Measurements from ENCODE around the gene ZNF618.

The ZNF618 gene

DNA sequence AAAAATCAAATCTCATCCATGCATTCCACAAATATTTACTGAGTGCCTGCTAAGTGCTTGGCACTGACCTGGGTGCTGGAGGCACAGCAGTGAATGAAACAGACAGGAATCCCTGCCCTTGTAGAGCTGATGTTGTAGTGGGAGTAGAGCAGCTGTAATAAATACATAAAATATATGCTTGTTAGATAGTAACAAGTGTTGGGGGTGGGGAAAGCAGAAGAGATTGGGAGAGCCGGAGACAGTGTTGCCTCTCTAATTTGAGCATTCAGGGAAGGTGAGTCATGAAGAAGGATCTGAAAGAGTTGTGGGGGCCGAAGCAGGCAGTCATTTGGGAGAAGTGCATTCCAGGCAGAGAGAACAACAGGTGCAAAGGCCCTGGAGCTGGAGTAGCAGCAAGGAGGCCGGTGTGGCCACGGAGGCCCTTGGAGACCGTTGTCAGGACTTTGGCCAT, 97.9 kb downstream of the ZNF618 start:
- TF ChIP-seq, protein P1, sequence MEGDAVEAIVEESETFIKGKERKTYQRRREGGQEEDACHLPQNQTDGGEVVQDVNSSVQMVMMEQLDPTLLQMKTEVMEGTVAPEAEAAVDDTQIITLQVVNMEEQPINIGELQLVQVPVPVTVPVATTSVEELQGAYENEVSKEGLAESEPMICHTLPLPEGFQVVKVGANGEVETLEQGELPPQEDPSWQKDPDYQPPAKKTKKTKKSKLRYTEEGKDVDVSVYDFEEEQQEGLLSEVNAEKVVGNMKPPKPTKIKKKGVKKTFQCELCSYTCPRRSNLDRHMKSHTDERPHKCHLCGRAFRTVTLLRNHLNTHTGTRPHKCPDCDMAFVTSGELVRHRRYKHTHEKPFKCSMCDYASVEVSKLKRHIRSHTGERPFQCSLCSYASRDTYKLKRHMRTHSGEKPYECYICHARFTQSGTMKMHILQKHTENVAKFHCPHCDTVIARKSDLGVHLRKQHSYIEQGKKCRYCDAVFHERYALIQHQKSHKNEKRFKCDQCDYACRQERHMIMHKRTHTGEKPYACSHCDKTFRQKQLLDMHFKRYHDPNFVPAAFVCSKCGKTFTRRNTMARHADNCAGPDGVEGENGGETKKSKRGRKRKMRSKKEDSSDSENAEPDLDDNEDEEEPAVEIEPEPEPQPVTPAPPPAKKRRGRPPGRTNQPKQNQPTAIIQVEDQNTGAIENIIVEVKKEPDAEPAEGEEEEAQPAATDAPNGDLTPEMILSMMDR (conservative IDR thresholded peaks at IDR 0.05; ENCODE audit: low read length) = no peak
- no peak for TF ChIP-seq EZH2phosphoT487 (IDR thresholded peaks at IDR 0.05; ENCODE audit: borderline replicate concordance)

DNA sequence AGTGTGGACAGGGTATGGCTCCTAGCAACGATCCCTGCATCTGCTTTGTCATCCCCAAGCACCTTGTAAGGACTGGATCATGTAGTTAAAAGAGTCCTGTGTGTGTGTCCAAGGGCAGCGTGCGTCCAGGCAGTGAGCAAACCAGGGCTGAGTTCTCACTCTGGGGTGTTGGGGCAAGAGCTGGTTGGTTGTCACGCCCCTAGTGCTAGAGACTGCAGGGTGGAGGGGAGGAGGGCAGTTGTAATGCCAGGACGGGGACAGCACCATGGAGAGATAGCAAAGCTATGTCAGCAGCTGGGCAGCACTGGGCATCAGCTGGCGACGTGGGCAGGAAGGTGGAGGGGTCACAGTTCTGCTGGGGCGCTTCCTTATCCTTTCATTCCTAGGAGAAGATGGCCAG, 100.8 kb downstream of the ZNF618 start:
- H3K4me2 ChIP-seq (ENCODE audit: low read depth, low read length, poor library complexity, severe bottlenecking) = no peak overlapping the region
- TF ChIP-seq, protein P1 (conservative IDR thresholded peaks at IDR 0.05; ENCODE audit: low read length) = no peak
- no peak for TF ChIP-seq EZH2phosphoT487 (IDR thresholded peaks at IDR 0.05; ENCODE audit: borderline replicate concordance)
- 0 out of 2 replicates have a peak, but pooled peaks cover 3% of the 10 kb centered on the region for H3K79me2 ChIP-seq (ENCODE audit: insufficient read depth, low read length)
- no peak overlapping the region for H2AFZ ChIP-seq (ENCODE audit: low read length)
- no peaks in the 10 kb centered on the region for H3K4me1 ChIP-seq (ENCODE audit: insufficient read depth, low read length, poor library complexity, severe bottlenecking)
- H4K20me1 ChIP-seq (ENCODE audit: insufficient read depth, low read length, poor library complexity, severe bottlenecking) = no peaks in the 10 kb centered on the region
- H3K27me3 ChIP-seq (ENCODE audit: insufficient read depth, low read length, poor library complexity, severe bottlenecking) = no peaks in the 10 kb centered on the region
- no peaks in the 10 kb centered on the region for H3F3A ChIP-seq (ENCODE audit: low read depth)
- no peak overlapping the region for H3K4me3 ChIP-seq (ENCODE audit: low read length, poor library complexity, severe bottlenecking)
- no peak overlapping the region for H3K9ac ChIP-seq (ENCODE audit: low read depth, low read length, poor library complexity, severe bottlenecking)
- peaks cover 4% of the 10 kb centered on the region; the same call in 1 of the 2 replicates for H3K36me3 ChIP-seq (ENCODE audit: insufficient read depth, low read length)
- no peaks in the 10 kb centered on the region for H3K9me3 ChIP-seq (ENCODE audit: insufficient read depth, low read depth, low read length)
- no peaks in the 10 kb centered on the region for H3K9me2 ChIP-seq (replicated peaks; ENCODE audit: low read depth, low read length)

More for the DNA sequence above, 97.9 kb downstream of the ZNF618 start:
- Histone ChIP-seq H3K9ac (ENCODE audit: low read depth, low read length, poor library complexity, severe bottlenecking) (no peak overlapping the region), H3K4me1 (ENCODE audit: insufficient read depth, low read length, poor library complexity, severe bottlenecking) (no peaks in the 10 kb centered on the region), H3K4me3 (ENCODE audit: low read length, poor library complexity, severe bottlenecking) (no peak overlapping the region), H3K4me2 (ENCODE audit: low read depth, low read length, poor library complexity, severe bottlenecking) (no peak overlapping the region), H3K9me2 (replicated peaks; ENCODE audit: low read depth, low read length) (no peaks in the 10 kb centered on the region), H3K9me3 (ENCODE audit: insufficient read depth, low read depth, low read length) (no peaks in the 10 kb centered on the region), H3K36me3 (ENCODE audit: insufficient read depth, low read length) (peaks cover 22% of the 10 kb centered on the region; the same call in 1 of the 2 replicates), H3K79me2 (ENCODE audit: insufficient read depth, low read length) (peaks cover 3% of the 10 kb centered on the region; the same call in 1 of the 2 replicates), H3K27me3 (ENCODE audit: insufficient read depth, low read length, poor library complexity, severe bottlenecking) (no peaks in the 10 kb centered on the region), H4K20me1 (ENCODE audit: insufficient read depth, low read length, poor library complexity, severe bottlenecking) (no peaks in the 10 kb centered on the region), H3F3A (ENCODE audit: low read depth) (no peaks in the 10 kb centered on the region), H2AFZ (ENCODE audit: low read length) (no peak overlapping the region)

DNA sequence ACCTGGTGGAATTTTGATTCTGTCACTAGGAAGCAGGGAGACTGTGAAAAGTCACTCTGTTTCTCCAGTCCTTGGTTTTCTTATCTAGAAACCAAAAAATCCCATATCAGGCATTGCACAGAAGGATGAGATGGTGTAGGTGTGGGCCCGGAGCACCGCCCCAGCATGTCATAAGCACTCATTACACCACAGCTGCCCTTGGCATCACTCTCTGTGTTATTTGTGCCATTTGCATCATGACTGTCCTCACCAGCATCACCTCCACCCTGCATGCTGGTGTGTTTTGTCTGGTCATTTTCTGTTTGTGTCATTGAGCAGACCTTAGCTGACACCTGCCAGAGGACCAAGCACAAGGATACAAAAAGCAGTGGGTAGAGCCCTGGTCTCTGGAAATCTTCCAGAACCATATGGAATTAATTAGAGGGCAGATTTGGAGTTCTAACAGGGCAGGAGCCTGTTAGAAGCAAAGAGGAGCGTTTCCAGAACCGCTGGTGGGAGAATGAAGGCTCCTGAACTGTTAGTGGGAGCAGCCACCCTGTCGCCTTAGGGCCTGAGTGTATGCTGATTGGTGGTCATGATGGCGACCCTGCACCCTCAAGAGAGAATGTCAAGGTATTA, 102.7 kb downstream of the ZNF618 start:
- H3K79me2 ChIP-seq (ENCODE audit: insufficient read depth, low read length) = 0 out of 2 replicates have a peak, but pooled peaks cover 3% of the 10 kb centered on the region
- no peak overlapping the region for H3K4me3 ChIP-seq (ENCODE audit: low read length, poor library complexity, severe bottlenecking)
- H3F3A ChIP-seq (ENCODE audit: low read depth) = no peaks in the 10 kb centered on the region
- no peaks in the 10 kb centered on the region for H3K4me1 ChIP-seq (ENCODE audit: insufficient read depth, low read length, poor library complexity, severe bottlenecking)
- H4K20me1 ChIP-seq (ENCODE audit: insufficient read depth, low read length, poor library complexity, severe bottlenecking) = no peaks in the 10 kb centered on the region
- no peaks in the 10 kb centered on the region for H3K9me3 ChIP-seq (ENCODE audit: insufficient read depth, low read depth, low read length)
- TF ChIP-seq, protein P1 (conservative IDR thresholded peaks at IDR 0.05; ENCODE audit: low read length) = no peak
- TF ChIP-seq EZH2phosphoT487 (IDR thresholded peaks at IDR 0.05; ENCODE audit: borderline replicate concordance) = no peak
- H3K9ac ChIP-seq (ENCODE audit: low read depth, low read length, poor library complexity, severe bottlenecking) = no peak overlapping the region
- H3K9me2 ChIP-seq (replicated peaks; ENCODE audit: low read depth, low read length) = no peaks in the 10 kb centered on the region
- H3K27me3 ChIP-seq (ENCODE audit: insufficient read depth, low read length, poor library complexity, severe bottlenecking) = no peaks in the 10 kb centered on the region
- H3K36me3 ChIP-seq (ENCODE audit: insufficient read depth, low read length) = peaks cover 4% of the 10 kb centered on the region; the same call in 1 of the 2 replicates
- no peak overlapping the region for H3K4me2 ChIP-seq (ENCODE audit: low read depth, low read length, poor library complexity, severe bottlenecking)
- no peak overlapping the region for H2AFZ ChIP-seq (ENCODE audit: low read length)
